Measurements from ENCODE around the gene CNIH2.
A peak's percentile ranks its signal among the peaks of the same experiment; 100 is the strongest.

Gene CNIH2

DNA sequence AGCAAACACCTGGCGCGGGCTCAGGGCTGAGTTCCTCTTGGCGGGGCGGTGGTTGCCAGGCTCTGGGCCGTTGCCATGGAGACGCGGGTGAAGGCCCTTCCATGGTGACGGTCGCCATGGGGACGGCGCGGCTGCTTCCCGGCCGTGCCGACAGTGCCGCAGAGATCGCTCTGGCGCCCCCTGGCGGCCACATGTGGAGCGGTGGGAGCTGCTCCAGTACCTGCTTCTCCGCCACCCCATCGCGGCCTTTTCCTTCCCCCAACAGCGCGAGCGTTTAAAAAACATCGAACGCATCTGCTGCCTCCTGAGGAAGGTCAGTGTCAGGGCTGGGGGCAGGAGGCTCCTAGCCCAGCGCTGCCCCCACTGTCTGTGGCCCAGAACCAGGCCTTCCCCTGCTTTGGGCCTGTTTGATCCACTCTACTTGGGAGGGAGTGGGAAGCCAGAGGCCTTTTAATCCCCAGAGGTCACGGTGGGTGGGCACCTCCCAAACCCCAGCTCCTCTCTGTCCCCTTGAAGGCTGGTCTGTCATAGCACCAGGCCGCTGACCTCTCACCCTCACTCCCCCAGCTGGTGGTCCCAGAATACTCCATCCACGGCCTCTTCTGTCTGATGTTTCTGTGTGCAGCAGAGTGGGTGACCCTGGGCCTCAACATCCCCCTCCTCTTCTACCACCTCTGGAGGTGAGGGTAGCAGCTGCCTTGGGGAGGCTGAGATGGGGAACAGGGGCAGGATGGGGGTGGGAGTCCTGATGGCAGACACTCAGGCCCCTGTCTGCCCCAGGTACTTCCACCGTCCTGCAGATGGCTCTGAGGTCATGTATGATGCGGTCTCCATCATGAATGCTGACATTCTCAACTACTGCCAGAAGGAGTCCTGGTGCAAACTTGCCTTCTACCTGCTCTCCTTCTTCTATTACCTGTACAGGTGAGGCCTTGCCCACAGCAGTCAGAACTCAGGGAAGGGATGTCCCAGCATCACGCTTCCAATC lies 4.8 kb downstream of the CNIH2 start:
- Histone ChIP-seq H3K4me2 (ENCODE audit: low read depth, low read length) (peak overlapping the region; percentile 68; the same call in 1 of the 2 replicates), H3F3A (ENCODE audit: insufficient read depth, low read length) (no peaks in the 10 kb centered on the region), H3K9me3 (replicated peaks; ENCODE audit: insufficient read depth, low read length) (no peaks in the 10 kb centered on the region), H3K36me3 (replicated peaks; ENCODE audit: insufficient read depth, low read length) (no peaks in the 10 kb centered on the region), H3K27ac (ENCODE audit: low read length) (peak overlapping the region; percentile 14; the same call in 1 of the 2 replicates), H3K9me2 (replicated peaks; ENCODE audit: insufficient read depth, low read length) (no peaks in the 10 kb centered on the region), H3K9ac (ENCODE audit: low read length) (peak overlapping the region; percentile 34; the same call in 1 of the 2 replicates), H3K4me1 (ENCODE audit: low read length) (peaks cover 11% of the 10 kb centered on the region), H3K4me3 (ENCODE audit: low read length) (no peak overlapping the region), H4K20me1 (ENCODE audit: insufficient read depth, low read length) (no peaks in the 10 kb centered on the region), H3K27me3 (replicated peaks; ENCODE audit: insufficient read depth, low read length) (no peaks in the 10 kb centered on the region; the same call in 1 of the 2 replicates), H2AFZ (ENCODE audit: low read length) (no peak overlapping the region), H3K79me2 (ENCODE audit: low read length) (peaks cover 3% of the 10 kb centered on the region)
- peak; percentile 99 for DNase-seq
- no peak for TF ChIP-seq EZH2 (optimal IDR thresholded peaks at IDR 0.05; ENCODE audit: low read depth, low read length)
- TF ChIP-seq CTCF (IDR thresholded peaks at IDR 0.05; ENCODE audit: low read length), result peak; percentile 93

- no peaks in the 10 kb centered on the region; the same call in 1 of the 2 replicates for H3K27me3 ChIP-seq (replicated peaks; ENCODE audit: insufficient read depth, low read length)
- peaks cover 15% of the 10 kb centered on the region for H3K4me1 ChIP-seq (ENCODE audit: low read length)
- no peak overlapping the region for H3K27ac ChIP-seq (ENCODE audit: low read length)
- DNase-seq, result no peak
- H3K9me3 ChIP-seq (replicated peaks; ENCODE audit: insufficient read depth, low read length), result no peaks in the 10 kb centered on the region
- H2AFZ ChIP-seq (ENCODE audit: low read length), result no peak overlapping the region
- H3K9me2 ChIP-seq (replicated peaks; ENCODE audit: insufficient read depth, low read length), result no peaks in the 10 kb centered on the region
- no peak overlapping the region for H3K9ac ChIP-seq (ENCODE audit: low read length)
- H3K79me2 ChIP-seq (ENCODE audit: low read length), result peaks cover 11% of the 10 kb centered on the region
- TF ChIP-seq EZH2phosphoT487 (IDR thresholded peaks at IDR 0.05; ENCODE audit: low read length) (no peak), EZH2 (optimal IDR thresholded peaks at IDR 0.05; ENCODE audit: low read depth, low read length) (no peak), CTCF (IDR thresholded peaks at IDR 0.05; ENCODE audit: low read length) (no peak)
- H4K20me1 ChIP-seq (ENCODE audit: insufficient read depth, low read length), result no peaks in the 10 kb centered on the region
- no peaks in the 10 kb centered on the region for H3K36me3 ChIP-seq (replicated peaks; ENCODE audit: insufficient read depth, low read length)
- no peak overlapping the region for H3K4me2 ChIP-seq (ENCODE audit: low read depth, low read length)
- H3F3A ChIP-seq (ENCODE audit: insufficient read depth, low read length), result no peaks in the 10 kb centered on the region
- H3K4me3 ChIP-seq (ENCODE audit: low read length), result no peak overlapping the region
Measured at GRCh38 chr11:66283461-66284105, 5.6 kb downstream of the CNIH2 start.

GRCh38 chr11:66284526-66285078 lies 6.6 kb downstream of the CNIH2 start:
- Histone ChIP-seq H3K9me3 (replicated peaks; ENCODE audit: insufficient read depth, low read length) (no peaks in the 10 kb centered on the region), H2AFZ (ENCODE audit: low read length) (no peak overlapping the region), H3K4me1 (ENCODE audit: low read length) (peaks cover 15% of the 10 kb centered on the region), H3K9ac (ENCODE audit: low read length) (no peak overlapping the region), H3K27me3 (replicated peaks; ENCODE audit: insufficient read depth, low read length) (no peaks in the 10 kb centered on the region), H3K4me2 (ENCODE audit: low read depth, low read length) (no peak overlapping the region), H3F3A (ENCODE audit: insufficient read depth, low read length) (peaks cover 4% of the 10 kb centered on the region), H3K4me3 (ENCODE audit: low read length) (no peak overlapping the region), H4K20me1 (ENCODE audit: insufficient read depth, low read length) (no peaks in the 10 kb centered on the region), H3K36me3 (replicated peaks; ENCODE audit: insufficient read depth, low read length) (no peaks in the 10 kb centered on the region), H3K9me2 (replicated peaks; ENCODE audit: insufficient read depth, low read length) (no peaks in the 10 kb centered on the region), H3K79me2 (ENCODE audit: low read length) (peaks cover 13% of the 10 kb centered on the region), H3K27ac (ENCODE audit: low read length) (no peak overlapping the region)
- TF ChIP-seq CTCF (IDR thresholded peaks at IDR 0.05; ENCODE audit: low read length) (no peak), EZH2 (optimal IDR thresholded peaks at IDR 0.05; ENCODE audit: low read depth, low read length) (no peak), EZH2phosphoT487 (IDR thresholded peaks at IDR 0.05; ENCODE audit: low read length) (no peak)
- DNase-seq, result no peak

All from MM.1S (cell line).